ENCODE measurements around the gene PLPP4.

GRCh38 chr10:120530699-120531098, 73.7 kb downstream of the PLPP4 start:
- no peak for TF ChIP-seq CHD2 (IDR thresholded peaks at IDR 0.05; ENCODE audit: low read length, partially characterized antibody)
- no peak for TF ChIP-seq CTCF (IDR thresholded peaks at IDR 0.05)
- TF ChIP-seq EP300 (IDR thresholded peaks at IDR 0.05; ENCODE audit: borderline replicate concordance in 1 of 2, low read depth in 1 of 2, low read length in 1 of 2): no peak
- TF ChIP-seq REST (IDR thresholded peaks at IDR 0.05; ENCODE audit: low read depth, low read length): no peak
- no peak for TF ChIP-seq POLR2AphosphoS5 (IDR thresholded peaks at IDR 0.05; ENCODE audit: low read depth, low read length)
- TF ChIP-seq EZH2phosphoT487 (IDR thresholded peaks at IDR 0.05; ENCODE audit: borderline replicate concordance, low read depth): no peak

Data from SK-N-SH (cell line).